Right lobe of liver (tissue), 4 donors: ENCODE results near the gene ZBTB17.

Source experiments
- POLR2A ChIP-seq: fragments of 450-650 bp; IDR thresholded peaks from one replicate; pipeline ENCODE4 v1.6.1; 2017; ENCODE audit warnings: antibody characterized with exemption, mild to moderate bottlenecking
- TF ChIP-seq, protein P1 (sequence below), 4 donors: fragments of 200-600 bp in 3 of 4; fragments of 450-650 bp in 1 of 4; IDR thresholded peaks; one replicate each; pipeline versions ENCODE4 v1.5.1 to v1.8.0; 2016 to 2022; ENCODE audit warnings: antibody characterized with exemption in 4 of 4, mild to moderate bottlenecking in 2 of 4
- donor health status: DM: no; HTN: no; CAD: no.
- donor health status: DM: no; HTN: no; CAD: no.
- donor health status: DM: no; HTN: yes; CAD: no.

GRCh38 chr1:15966956-15967344 lies 9.0 kb downstream of the ZBTB17 start:
- TF ChIP-seq, protein P1, sequence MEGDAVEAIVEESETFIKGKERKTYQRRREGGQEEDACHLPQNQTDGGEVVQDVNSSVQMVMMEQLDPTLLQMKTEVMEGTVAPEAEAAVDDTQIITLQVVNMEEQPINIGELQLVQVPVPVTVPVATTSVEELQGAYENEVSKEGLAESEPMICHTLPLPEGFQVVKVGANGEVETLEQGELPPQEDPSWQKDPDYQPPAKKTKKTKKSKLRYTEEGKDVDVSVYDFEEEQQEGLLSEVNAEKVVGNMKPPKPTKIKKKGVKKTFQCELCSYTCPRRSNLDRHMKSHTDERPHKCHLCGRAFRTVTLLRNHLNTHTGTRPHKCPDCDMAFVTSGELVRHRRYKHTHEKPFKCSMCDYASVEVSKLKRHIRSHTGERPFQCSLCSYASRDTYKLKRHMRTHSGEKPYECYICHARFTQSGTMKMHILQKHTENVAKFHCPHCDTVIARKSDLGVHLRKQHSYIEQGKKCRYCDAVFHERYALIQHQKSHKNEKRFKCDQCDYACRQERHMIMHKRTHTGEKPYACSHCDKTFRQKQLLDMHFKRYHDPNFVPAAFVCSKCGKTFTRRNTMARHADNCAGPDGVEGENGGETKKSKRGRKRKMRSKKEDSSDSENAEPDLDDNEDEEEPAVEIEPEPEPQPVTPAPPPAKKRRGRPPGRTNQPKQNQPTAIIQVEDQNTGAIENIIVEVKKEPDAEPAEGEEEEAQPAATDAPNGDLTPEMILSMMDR (IDR thresholded peaks at IDR 0.05): no peak
- no peak for TF ChIP-seq POLR2A
